Activated CD8-positive, alpha-beta memory T cell treated with anti-CD3 and anti-CD28 coated beads for 24 hours (primary cell): ENCODE data around the gene GFER.
"Not testable (repeated sequence)": the region's sequence is repeated elsewhere in the genome, so short reads cannot be mapped to it uniquely, and the experiment has no call there.

Experiments used
- DNase-seq: peaks from one replicate; pipeline ENCODE4 v3.0.0-alpha.2; 2020

Gene GFER

DNA sequence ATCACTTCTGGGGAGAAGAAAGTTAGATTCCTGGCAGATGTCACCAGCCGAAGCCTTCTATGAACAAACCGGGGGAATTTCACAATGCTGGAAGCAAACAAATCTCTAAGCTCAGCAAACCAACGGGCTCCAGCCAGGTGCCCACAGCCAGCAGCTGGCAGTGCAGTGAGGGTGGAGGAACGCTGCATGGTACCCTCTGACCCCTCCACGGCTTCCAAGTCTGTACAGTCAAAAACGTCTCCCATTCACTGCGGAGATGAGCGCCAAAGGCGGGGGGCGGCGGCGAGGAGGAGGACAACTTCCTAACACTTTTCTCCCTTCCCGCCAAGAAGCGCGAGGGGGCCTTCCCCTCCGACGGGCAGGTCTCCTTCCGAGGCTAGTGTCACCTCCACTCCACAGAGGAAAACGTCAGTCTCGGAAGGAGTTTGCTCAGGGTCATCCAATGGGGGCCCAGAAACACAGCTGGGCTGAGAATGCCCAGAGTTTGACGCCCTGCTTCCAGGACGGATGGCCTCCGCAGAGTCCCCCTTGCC lies 24.7 kb downstream of the GFER start:
- peak; percentile 78 for DNase-seq

DNA sequence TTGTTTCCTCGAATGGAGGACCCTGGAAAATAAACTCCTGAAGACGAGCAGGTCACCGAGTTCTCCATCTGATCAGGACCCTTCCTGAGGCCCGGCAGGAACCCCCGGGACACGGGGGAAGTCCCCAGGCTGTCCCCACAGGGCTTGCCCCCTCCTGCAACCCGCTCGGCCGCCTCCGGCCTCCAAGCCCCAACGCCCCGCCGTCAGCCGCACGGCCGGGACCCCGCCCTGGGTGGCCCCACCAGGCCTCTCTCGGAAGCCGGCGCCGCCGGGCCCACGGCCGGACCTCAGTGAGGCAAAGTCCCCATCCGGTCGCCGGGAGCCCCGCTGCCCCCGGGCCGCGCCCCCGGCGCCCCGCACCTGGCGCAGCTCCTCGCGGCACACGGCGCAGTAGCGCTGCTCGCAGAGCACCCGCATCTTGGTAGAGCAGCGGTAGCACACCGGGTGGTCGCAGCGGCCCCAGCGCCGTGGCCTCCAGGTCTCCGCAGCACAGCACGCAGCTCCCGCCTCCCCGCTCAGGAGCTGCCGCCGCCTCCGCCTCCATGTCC lies 25.2 kb downstream of the GFER start:
- DNase-seq = peak; percentile 74

- peak; percentile 92 for DNase-seq
Observed at GRCh38 chr16:2009791-2010510, 26.0 kb downstream of the GFER start, which contains the start of gene ZNF598. Gene ZNF598, minus strand, starts transcription at chr16:2009821.

GRCh38 chr16:2011726-2012125 lies 27.7 kb downstream of the GFER start:
- not testable (repeated sequence) for DNase-seq

DNA sequence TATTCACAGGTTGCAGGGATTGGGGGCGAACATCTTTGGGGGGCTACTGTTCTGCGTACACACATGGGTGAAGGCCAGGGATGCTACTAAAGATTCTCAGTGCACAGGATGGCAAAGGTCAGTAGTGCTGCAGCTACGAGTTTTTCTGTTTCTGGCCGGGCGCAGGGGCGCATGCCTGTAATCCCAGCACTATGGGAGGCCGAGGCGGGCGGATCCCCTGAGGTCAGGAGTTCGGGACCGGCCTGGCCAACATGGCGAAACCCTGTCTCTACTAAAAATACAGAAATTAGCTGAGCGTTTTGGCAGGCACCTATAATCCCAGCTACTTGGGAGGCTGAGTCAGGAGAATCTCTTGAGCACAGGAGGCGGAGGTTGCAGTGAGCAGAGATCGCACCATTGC lies 29.5 kb downstream of the GFER start:
- no peak for DNase-seq

DNA sequence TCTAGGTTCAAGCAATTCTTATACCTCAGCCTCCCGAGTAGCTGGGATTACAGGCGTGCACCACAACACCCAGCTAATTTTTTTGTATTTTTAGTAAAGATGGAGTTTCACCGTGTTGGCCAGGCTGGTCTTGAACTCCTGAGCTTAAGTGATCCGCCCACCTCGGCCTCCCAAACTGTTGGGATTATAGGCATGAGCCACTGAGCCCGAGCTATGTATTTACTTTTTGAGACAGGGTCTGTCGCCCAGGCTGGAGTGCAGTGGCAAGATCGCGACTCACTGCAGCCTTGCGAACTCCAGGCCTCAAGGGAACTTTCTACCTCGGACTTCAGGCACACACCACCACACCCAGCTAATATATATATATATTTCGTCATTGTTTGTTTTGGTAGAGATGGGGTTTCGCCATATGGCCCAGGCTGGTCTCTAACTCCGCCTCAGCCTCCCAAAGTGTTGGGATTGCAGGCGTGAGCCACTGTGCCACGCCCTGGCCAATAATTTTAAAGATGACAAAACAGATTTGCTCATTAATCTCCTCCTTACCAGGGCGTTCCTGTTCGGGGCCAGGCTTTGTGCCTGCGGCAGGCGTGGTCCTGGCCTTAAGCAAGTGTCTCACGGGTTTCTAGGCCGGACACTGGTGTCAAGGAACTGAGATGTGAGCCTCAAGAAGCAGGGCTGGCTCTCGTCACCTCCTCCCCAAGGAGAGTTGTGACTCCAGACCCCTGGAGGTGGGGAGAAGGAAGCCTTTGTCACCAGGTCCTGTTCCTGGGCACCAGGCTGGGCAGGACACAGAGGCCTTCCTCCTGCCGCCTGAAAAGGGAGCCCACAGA lies 31.3 kb downstream of the GFER start:
- DNase-seq = no peak

GRCh38 chr16:2015947-2016208 lies 31.9 kb downstream of the GFER start:
- DNase-seq = no peak

- no peak for DNase-seq
Observed at GRCh38 chr16:2016407-2016922, 32.5 kb downstream of the GFER start.

DNA sequence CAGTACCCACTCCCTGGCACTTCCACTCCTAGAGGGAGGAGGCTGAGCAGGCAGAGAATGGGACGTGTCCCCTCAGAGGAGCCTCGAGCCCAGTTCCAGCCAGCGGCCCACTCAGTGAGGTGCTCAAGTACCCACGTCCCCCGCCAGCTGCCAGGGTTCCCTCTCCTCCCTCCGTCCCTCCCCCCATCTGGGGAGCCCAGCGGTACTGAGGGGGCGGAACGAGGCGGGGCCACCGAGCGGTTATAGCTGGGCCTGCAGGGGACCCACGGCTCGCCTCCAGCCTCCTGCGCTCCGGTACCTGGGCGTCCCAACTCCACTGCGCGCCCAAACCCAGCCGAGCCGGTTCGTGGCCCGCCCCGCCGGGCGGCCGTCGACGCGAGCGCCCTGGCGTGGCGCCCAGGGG lies 35.5 kb downstream of the GFER start, which contains the start of gene NPW:
TSS of gene NPW (plus strand) at position 268 of the 403 bp plus-strand sequence.
- DNase-seq = peak; percentile 78

GRCh38 chr16:2019921-2020831 lies 36.2 kb downstream of the GFER start:
- DNase-seq = no peak

GRCh38 chr16:2022723-2023091 lies 38.7 kb downstream of the GFER start:
- DNase-seq = no peak

DNA sequence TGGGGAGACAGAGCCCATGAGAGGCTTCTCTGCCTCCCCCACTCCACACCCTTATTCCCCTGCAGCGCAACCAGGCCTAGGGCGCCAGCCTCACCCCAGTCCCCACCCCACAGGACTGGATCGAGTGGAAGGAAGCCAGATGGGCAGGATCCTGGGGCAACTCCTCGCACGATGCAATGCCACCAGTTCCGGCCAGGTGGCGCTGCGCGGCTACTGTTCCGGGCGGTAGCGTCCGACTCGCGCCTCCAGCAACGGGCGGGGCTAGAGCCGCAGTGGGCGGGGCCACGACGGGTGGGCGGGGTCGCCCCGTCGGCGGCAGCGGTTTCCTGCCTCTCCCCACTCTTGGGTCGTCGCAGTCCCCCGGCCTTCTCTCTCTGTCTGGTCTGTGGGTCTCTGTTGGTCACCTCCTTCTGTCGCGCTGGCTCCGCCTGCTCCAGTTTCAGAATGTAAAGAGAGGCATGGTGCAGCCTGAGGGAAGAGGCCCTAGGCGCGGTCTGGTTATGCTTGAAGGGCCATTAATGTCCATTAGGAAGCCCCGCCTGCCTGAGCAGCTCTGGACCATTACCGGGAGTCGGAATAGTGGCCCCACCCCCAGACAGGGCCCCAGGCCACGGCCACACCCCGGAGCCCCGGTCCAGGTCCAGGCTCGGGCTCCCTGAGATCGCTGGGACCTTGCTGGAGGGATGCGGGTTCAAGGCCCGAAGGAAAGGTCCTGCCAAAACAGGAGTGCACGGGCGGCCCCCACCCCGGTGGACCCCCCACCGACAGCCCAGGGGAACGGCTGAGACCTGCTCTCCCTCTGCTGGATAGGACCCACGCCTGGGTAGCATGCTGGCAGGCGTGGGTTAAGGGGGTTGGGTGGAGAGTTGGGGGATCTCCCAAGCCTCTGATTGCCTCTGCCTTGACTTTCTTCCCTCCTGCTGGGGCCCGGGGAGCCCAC lies 39.4 kb downstream of the GFER start:
- DNase-seq = peak; percentile 100

- no peak for DNase-seq
Observed at GRCh38 chr16:2024032-2024420, 40.0 kb downstream of the GFER start.

DNA sequence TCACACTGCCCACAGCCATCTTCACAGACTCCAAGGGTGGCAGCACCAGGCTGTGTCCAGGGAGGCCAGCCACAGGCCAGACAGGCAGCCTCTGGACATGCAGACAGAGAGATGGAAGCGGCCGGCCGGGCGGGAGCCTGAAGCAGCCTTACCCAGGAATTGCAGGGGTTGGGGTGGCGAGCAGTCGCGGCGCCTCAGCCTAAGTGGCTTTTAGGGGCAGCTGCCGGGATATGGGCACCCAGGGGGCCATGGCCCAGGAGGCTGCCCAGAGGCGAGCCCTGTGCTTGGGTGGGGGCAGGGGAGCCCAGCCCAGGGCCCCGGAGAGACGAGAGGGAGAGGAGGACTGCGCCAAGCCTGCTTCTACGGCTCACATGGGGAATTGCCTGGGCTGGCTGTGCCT lies 41.3 kb downstream of the GFER start:
- no peak for DNase-seq

DNA sequence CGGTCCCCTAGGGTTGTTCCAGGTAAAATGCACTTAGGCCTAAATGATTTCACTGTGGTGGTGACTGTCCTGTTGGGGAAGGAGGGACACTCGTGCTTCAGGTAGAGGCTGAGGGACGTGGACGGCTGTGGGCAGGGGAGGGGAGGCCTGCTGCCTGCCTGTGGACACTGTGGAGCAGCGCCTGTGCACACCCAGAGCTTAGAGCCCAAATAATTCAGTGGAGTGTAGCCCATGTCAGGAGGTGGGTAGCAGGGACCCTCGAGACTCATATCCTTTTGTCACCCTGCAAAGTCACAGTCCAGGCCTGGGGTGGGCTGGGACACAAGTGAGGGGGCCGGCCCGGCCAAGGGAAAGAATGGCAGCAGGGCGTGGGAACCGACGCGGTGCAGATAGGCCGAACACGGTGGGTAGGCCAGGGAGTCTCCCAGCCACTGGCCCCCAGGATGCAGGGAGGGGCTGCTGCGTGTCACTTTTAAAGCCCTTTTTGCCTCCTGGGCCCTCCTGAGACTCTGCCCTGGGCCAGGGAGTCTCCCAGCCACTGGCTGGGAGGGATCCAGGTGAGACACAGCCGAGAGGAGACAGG lies 42.0 kb downstream of the GFER start:
- no peak for DNase-seq

DNA sequence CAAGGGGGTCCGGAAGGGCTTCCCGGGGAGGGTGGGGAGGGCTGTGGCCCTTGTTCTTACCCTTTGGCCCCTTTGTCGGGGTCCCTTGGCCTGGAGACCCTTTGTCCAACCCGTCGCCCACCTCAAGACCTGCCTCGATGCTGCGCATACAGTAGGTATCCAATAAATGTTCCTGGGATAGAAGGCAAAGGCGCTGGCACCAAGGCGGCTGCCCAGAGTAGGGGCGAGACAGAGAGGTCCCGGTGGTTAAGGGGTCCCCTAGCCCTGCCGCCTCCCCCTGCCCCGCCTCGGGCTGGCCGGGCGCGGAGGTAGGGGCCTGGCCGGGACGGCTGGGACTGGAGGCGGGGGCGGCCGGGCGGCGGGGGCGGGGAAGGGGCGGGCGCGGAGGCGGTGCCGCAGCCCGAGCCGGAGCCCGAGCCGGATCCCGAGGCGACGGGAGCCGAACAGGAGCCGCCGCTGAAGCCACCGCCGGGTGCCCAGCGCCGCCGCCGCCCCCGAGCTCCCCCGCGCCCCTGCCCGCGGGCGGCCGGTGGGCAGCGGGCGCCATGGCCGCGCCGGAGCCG lies 42.5 kb downstream of the GFER start, which contains the start of gene NHERF2:
TSS of gene NHERF2 (plus strand) at position 442 of the 563 bp plus-strand sequence. CDS start at position 546, 104 bp downstream.
- DNase-seq = no peak

GRCh38 chr16:2027024-2028010 lies 43.3 kb downstream of the GFER start:
- DNase-seq = peak; percentile 72

GRCh38 chr16:2028146-2028545 lies 44.2 kb downstream of the GFER start:
- no peak for DNase-seq

DNA sequence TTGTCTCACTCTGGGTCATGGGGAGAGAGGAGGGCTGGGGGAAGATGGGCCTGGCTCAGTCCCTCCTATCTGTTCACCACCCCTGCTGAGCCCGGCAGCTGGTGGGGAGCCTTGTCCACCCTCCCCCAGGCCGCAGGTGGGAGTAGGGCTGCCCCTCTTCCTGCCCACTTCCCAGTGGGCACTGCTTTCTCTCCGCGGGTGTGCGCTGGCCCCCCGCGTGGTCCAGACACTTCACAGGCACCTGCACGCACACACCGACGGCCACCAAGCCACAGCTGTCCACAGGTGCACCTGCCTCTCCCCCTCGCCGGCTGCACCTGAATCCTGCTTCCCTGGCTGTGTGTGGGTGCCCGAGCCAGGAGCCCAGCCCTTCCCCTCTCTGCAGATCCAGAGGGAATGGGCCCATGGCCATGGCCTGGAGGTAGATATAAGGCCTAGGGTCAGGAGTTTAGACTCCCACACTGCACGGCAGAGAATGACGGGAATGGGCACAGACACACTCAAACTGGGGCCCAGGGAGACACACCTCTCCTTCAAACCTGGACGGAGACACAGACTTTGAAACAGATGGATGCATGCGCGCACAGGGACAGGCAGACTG lies 44.7 kb downstream of the GFER start:
- no peak for DNase-seq
